ENCODE results near the gene HIVEP1. TPM values are rescaled to one million over a fixed set of nuclear protein-coding genes. Genes with fewer than 3 reads are reported as not detected.

The HIVEP1 gene
- total and polyA plus RNA-seq, 2 of the 8 experiments (the other 6 are each of a cell fraction or from before 2014, with no cell fraction given) = 22.6 to 23.1 TPM

GRCh38 chr6:12169377-12169776 lies 157.3 kb downstream of the HIVEP1 start:
- TF ChIP-seq CBX5 (IDR thresholded peaks at IDR 0.05; ENCODE audit: low read depth, low read length) (no peak), MAFK (IDR thresholded peaks at IDR 0.05; ENCODE audit: low read depth, low read length) (no peak), SP4 (IDR thresholded peaks at IDR 0.05; ENCODE audit: low read length) (no peak), USF2 (IDR thresholded peaks at IDR 0.05; ENCODE audit: low read length) (no peak), POLR2AphosphoS5 (IDR thresholded peaks at IDR 0.05; ENCODE audit: low read depth, low read length) (no peak)
- H2AK5ac ChIP-seq (ENCODE audit: low read depth, low read length) = no peak overlapping the region
- H3K4me1 ChIP-seq (replicated peaks in 1 of 4; ENCODE audit: control insufficient read depth in 3 of 4, insufficient read depth in 4 of 4, low read length in 3 of 4) = peaks cover 0 to 7% (median 3%) of the 10 kb centered on the region in 4 experiments; a peak in 2 of 7 replicates
- H2BK120ac ChIP-seq (replicated peaks; ENCODE audit: low read depth, low read length) = no peak overlapping the region
- no peak overlapping the region for H2BK15ac ChIP-seq (ENCODE audit: low read length)
- H3K4ac ChIP-seq (replicated peaks; ENCODE audit: insufficient read length, low read depth, low read length) = no peak overlapping the region
- H3K56ac ChIP-seq (replicated peaks; ENCODE audit: insufficient read length, low read depth, low read length) = no peak overlapping the region
- H2BK12ac ChIP-seq (ENCODE audit: low read depth, low read length) = no peak overlapping the region
- H3K14ac ChIP-seq (ENCODE audit: insufficient read length) = no peak overlapping the region
- H3K79me2 ChIP-seq (ENCODE audit: control insufficient read depth in 1 of 2, insufficient read depth in 2 of 2, low read length in 2 of 2) = no peaks in the 10 kb centered on the region
- no peak overlapping the region for H3K27ac ChIP-seq (ENCODE audit: low read depth, low read length)
- H3K23me2 ChIP-seq (ENCODE audit: low read depth, low read length) = no peaks in the 10 kb centered on the region
- no peak overlapping the region for H2BK5ac ChIP-seq (ENCODE audit: low read depth, low read length)
- H3K79me1 ChIP-seq (ENCODE audit: low read depth, low read length) = no peaks in the 10 kb centered on the region
- CTCF ChIA-PET (ENCODE audit: partially characterized antibody) = interaction anchor here (0.9 to 1.3 kb wide), 2 partner anchors 9 to 41 kb away, joined by 3 to 4 read pairs; no protein-coding TSS in a partner anchor
- FAIRE-seq (no peak), DNase-seq (ENCODE audit: low read depth in 1 of 2, low spot score in 2 of 2) (no peak)
- POLR2A ChIA-PET (ENCODE audit: partially characterized antibody) = no interaction called here
- no peak overlapping the region for H3K18ac ChIP-seq (ENCODE audit: extremely low read depth, low read length)
- no peak overlapping the region for H4K91ac ChIP-seq (replicated peaks; ENCODE audit: insufficient read length, low read length)
- H3K4me2 ChIP-seq (ENCODE audit: insufficient read depth in 1 of 2, low read depth in 2 of 2, low read length in 2 of 2) = no peak overlapping the region
- no peaks in the 10 kb centered on the region for H3K27me3 ChIP-seq (replicated peaks in 1 of 4; ENCODE audit: control insufficient read depth in 3 of 4, extremely low read depth in 1 of 4, insufficient read depth in 3 of 4, low read length in 3 of 4)
- H4K5ac ChIP-seq (ENCODE audit: insufficient read length, low read depth, low read length) = no peak overlapping the region
- no peaks in the 10 kb centered on the region for H3K9me3 ChIP-seq (ENCODE audit: insufficient read depth in 2 of 2, low read depth in 1 of 2, low read length in 1 of 2)
- no peak overlapping the region for H3K23ac ChIP-seq (ENCODE audit: insufficient read length)
- no peak overlapping the region for H4K8ac ChIP-seq (ENCODE audit: extremely low read depth, insufficient read depth, low read length)
- no peak overlapping the region for H3K4me3 ChIP-seq (ENCODE audit: extremely low read depth in 1 of 4, insufficient read depth in 2 of 4, low read depth in 3 of 4, low read length in 4 of 4)
- no peaks in the 10 kb centered on the region for H4K20me1 ChIP-seq (replicated peaks in 1 of 2; ENCODE audit: control insufficient read depth in 1 of 2, insufficient read depth in 2 of 2, low read length in 2 of 2)
- H2BK20ac ChIP-seq (ENCODE audit: low read length) = no peak overlapping the region
- H2AFZ ChIP-seq (ENCODE audit: low read length) = no peak overlapping the region
- H3K36me3 ChIP-seq (ENCODE audit: control insufficient read depth in 2 of 4, insufficient read depth in 4 of 4, low read length in 3 of 4) = peaks cover 0 to 4% (median 0%) of the 10 kb centered on the region in 4 experiments; a peak in 2 of 8 replicates
- 88% methylated on average over 1 of the region's 1 CpG; no CpG with 5 or more reads in 1 of the 2 experiments for WGBS, 2 experiments (ENCODE audit: extremely low coverage in 1 of 2, insufficient coverage in 1 of 2, insufficient read length in 1 of 2, insufficient replicate concordance in 2 of 2, low coverage in 1 of 2, low lambda C conversion rate in 2 of 2, missing lambda C conversion rate in 1 of 2)
- H3K9ac ChIP-seq (replicated peaks in 1 of 4; ENCODE audit: extremely low read depth in 1 of 4, low read depth in 3 of 4, low read length in 3 of 4) = no peak overlapping the region
